ENCODE data around the gene IGF2R.

The IGF2R gene

DNA sequence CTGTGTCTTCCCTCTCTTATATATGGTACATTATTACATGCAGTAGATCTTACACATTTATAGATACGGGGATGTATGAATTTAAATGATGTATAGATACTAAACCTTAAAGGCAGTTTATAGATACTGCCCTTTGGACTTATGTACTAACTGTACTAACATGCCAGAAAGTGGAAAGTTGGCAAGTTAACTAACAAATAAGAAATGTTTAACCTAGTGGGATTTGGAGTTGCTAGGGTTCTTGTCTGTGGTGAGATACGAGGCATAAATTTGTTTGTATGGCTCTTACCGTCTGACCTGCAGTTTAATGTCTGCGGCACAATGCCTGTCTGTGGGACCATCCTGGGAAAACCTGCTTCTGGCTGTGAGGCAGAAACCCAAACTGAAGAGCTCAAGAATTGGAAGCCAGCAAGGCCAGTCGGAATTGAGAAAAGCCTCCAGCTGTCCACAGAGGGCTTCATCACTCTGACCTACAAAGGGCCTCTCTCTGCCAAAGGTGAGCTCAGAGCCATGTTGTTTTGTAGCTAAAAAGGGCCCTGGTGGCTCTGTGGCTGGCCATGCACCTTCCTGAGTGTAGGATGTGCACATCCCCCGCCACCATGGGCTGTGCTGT is 89.8 kb downstream of the IGF2R start:
- H3K4me3 ChIP-seq (ENCODE audit: low read depth, low read length) = no peak overlapping the region
- TF ChIP-seq, protein P1, sequence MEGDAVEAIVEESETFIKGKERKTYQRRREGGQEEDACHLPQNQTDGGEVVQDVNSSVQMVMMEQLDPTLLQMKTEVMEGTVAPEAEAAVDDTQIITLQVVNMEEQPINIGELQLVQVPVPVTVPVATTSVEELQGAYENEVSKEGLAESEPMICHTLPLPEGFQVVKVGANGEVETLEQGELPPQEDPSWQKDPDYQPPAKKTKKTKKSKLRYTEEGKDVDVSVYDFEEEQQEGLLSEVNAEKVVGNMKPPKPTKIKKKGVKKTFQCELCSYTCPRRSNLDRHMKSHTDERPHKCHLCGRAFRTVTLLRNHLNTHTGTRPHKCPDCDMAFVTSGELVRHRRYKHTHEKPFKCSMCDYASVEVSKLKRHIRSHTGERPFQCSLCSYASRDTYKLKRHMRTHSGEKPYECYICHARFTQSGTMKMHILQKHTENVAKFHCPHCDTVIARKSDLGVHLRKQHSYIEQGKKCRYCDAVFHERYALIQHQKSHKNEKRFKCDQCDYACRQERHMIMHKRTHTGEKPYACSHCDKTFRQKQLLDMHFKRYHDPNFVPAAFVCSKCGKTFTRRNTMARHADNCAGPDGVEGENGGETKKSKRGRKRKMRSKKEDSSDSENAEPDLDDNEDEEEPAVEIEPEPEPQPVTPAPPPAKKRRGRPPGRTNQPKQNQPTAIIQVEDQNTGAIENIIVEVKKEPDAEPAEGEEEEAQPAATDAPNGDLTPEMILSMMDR (IDR thresholded peaks at IDR 0.05; ENCODE audit: low read depth, low read length) = no peak

DNA sequence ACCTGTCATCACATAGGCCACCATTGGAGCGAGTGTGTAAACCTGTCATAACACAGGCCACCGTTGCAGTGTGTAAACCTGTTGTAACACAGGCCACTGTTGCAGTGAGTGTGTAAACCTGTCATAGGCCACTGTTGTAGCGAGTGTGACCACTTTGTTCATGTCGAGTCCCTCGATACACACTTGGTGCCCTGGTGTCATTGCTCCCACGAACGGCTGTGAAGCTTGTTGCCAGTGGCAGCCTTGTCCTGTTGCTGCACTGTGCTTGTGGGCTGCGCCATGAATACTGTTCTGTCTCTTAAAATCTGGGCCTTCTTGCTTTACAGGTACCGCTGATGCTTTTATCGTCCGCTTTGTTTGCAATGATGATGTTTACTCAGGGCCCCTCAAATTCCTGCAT is 91.3 kb downstream of the IGF2R start:
- TF ChIP-seq, protein P1 (IDR thresholded peaks at IDR 0.05; ENCODE audit: low read depth, low read length) = no peak
- H3K4me3 ChIP-seq (ENCODE audit: low read depth, low read length) = no peak overlapping the region

DNA sequence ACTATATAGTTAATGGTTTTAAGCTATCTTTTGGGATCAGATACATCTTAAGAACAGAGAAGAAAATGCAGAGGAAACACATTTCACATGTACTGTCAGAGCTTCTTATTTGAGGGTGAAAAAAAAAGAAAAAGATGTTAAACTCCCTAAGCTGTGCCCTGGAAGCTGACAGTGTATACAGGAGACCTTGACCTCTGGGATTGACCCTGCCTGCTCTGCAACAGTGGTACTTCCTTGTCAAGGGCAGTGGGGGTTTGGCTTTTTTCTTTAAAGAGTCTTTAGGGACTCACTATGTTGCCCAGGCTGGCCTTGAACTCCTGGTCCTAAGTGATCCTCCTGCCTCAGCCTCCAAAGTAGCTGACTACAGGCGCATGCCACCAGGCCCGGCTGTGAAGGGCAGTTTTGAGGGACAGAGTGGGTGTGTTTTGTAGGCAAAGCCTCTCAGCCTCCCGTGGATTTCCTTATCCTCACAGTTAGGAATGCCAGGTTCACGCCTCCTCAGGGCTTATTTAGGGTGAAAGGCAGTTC is 92.1 kb downstream of the IGF2R start:
- TF ChIP-seq, protein P1 (IDR thresholded peaks at IDR 0.05; ENCODE audit: low read depth, low read length) = no peak
- H3K4me3 ChIP-seq (ENCODE audit: low read depth, low read length) = no peak overlapping the region

DNA sequence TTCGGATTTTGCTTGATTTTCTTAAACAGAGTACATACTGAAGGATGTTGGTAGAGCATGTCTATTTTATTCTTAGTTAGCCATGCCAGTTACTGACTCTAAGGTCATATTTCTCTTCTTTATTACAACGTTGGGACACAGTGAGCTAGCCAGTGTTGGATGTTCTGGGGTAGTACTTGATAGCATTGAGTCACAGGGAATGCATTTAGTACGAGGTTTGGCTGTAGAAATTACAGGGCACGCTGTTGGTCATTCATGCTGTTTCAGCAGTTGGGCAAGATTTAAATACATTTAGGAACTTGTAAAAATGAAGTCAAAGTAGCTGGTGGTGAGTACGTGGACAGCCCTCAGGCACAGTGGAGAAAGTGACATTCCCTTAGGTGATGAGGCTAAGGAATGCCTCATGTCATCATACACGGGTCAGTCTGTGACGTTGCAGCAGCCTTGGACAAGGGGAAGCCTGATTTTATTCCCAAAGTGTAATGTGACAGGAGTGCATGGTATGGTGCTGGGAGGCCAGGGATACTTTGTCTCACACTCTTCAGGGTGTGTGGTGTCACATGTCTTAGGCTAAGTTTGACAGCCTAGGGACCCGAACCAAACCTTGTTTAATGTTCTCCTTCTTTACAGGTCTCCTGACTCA is 95.0 kb downstream of the IGF2R start:
- H3K4me3 ChIP-seq (ENCODE audit: low read depth, low read length) = no peak overlapping the region
- TF ChIP-seq, protein P1 (IDR thresholded peaks at IDR 0.05; ENCODE audit: low read depth, low read length) = no peak

DNA sequence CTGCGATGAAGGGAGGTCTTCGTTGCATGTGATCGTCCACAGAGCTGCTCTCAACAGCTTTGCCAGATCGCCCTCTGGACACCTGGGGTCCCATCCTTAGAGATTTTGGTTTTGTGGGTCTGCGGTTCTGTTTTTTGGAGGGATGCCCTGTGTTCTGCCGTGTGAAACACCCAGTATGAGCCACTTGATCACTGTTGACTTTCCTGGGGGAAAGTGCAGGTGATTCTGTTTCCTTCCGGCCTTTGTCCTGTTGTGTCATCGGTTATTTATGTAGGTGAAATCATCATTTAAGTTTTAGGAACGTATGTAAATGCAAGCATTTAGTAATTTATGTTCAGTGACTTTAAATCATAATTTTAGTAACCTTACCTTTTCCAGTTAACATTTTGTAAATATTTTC is 96.3 kb downstream of the IGF2R start:
- TF ChIP-seq, protein P1 (IDR thresholded peaks at IDR 0.05; ENCODE audit: low read depth, low read length) = no peak
- H3K4me3 ChIP-seq (ENCODE audit: low read depth, low read length) = no peak overlapping the region

DNA sequence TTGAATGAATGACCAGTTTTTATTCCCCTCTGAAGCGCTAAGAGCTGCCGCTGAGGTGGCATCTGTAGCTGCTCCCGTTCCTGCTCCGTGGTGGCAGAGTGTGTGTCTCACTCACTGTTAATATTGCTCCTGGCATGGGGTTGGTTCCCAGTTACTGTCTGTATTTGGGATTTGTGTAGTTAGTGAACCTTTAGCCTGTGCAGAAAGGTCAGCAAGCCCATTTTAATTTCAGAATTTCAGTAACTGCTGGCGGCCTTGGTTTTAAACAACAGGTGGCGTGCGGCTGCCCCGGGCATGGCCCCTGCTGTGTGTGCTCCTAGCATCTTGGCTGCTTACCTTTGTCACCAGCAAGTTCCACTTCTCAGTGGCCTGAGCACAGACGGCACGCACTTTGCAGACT is 98.7 kb downstream of the IGF2R start:
- H3K4me3 ChIP-seq (ENCODE audit: low read depth, low read length) = no peak overlapping the region
- TF ChIP-seq, protein P1 (IDR thresholded peaks at IDR 0.05; ENCODE audit: low read depth, low read length) = no peak

DNA sequence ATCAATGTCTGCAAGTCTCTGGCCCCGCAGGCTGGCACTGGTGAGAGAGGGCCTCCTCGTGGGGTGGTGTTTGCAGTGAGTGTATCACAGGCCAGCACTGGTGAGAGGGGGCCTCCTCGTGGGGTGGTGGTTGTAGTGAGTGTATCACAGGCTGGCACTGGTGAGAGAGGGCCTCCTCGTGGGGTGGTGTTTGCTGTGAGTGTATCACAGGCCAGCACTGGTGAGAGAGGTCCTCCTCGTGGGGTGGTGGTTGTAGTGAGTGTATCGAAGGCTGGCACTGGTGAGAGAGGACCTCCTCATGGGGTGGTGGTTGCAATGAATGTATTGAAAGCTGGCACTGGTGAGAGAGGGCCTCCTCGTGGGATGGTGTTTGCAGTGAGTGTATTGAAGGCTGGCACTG is 99.5 kb downstream of the IGF2R start:
- TF ChIP-seq, protein P1 (IDR thresholded peaks at IDR 0.05; ENCODE audit: low read depth, low read length) = no peak
- H3K4me3 ChIP-seq (ENCODE audit: low read depth, low read length) = no peak overlapping the region

Data from WI38 (cell line).